Stimulated activated CD8-positive, alpha-beta memory T cell treated with anti-CD3 and anti-CD28 coated beads, Interleukin-2, amount 100 ng/mL, for 48 hours (primary cell): ENCODE measurements around the gene GLIS2.

Experiments
- DNase-seq, 2 donors: peaks; one replicate each; pipeline ENCODE4 v3.0.0-alpha.2; 2020; ENCODE audit warnings: low read depth in 2 of 2

GLIS2 gene

DNA sequence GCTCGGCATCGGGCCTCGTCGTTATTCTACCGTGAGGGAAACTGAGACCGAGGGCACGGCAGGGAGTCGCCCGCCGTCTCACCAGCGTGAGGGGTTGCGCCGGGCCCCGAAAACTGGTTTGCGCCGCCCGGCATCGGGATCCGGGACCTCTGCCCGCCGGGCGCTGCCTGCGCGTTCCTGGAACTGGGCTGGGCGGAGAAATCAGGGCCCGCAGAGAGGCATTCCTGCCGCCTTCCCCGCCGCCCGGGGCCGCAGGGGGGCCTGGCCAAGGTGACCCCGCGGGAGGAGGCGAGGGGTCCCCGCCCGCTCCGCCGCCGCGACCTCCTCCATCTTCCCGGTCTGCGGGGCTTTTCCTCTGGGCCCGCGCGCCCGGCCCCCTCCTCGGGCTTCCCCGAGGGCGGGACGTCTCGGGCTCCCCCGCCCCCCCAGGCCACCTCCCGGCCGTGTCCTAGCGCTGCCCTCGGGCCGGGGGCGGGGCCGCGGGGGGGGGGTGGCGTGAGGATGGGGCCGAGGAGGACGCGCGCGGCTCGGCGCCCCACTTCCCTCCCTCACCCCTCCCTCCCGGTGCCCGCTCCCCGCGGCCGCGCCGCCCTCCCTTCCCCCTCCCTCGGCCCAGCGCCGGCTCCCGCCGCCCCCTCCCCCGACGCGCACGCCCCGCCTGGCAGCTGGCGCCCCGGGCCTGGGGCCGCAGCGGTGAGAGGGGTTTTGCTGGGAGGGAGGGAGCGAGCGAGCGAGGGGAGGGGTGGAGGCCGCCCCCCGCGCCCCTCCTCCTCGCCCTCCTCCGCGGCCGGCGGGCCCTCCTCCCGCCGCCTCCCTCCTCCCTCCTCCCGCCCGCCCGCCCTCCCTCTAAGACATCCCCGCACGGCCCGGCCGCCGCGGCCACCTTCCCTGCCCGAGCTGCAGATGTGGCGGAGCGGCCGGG lies at the start of gene GLIS2:
TSS of gene GLIS2 (plus strand) at position 882 of the 922 bp plus-strand sequence. CDS start 16,214 bp downstream, outside the sequence.
- DNase-seq = no peak

DNA sequence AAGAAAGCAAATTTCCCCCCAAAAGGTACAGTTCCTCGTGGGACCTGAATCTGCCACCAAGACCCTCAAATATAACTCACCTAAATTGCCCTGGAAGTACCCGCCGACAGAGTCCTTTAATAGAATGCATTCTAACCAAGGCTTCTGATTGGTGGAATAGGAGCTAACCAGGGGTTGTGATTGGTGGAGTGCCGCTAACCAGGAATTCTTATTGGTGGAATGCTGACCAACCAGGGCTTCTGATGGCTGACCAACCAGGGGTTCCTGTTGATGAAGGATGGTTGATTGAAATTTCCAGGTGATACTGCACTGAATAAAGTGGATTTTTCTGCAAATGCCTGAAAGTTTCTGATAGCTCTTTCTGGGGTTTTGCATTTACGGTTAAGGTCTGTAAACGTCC lies 49.5 kb upstream of the GLIS2 start:
- no peak for DNase-seq

GRCh38 chr16:4270091-4270490 lies 45.8 kb upstream of the GLIS2 start:
- DNase-seq = no peak

DNA sequence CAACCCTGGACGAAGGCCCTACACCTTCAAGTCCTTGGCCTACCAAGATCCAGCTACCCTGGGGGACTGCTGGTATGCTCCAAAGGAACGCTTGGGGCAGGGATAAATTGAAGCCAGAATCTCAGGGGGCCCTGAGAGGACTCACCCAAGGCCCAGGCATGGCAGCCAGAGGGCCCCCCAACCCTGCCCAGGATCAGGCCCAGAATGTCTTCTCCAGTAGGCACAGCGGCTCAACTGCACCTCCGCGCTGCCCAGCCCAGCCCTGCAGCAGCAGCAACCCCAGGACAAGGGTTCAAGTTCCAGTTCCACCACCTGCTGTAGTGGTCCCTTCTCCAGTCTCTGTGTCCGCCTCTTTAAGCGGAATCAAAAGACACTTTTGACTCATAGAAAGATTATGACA lies 45.3 kb upstream of the GLIS2 start:
- no peak for DNase-seq

DNA sequence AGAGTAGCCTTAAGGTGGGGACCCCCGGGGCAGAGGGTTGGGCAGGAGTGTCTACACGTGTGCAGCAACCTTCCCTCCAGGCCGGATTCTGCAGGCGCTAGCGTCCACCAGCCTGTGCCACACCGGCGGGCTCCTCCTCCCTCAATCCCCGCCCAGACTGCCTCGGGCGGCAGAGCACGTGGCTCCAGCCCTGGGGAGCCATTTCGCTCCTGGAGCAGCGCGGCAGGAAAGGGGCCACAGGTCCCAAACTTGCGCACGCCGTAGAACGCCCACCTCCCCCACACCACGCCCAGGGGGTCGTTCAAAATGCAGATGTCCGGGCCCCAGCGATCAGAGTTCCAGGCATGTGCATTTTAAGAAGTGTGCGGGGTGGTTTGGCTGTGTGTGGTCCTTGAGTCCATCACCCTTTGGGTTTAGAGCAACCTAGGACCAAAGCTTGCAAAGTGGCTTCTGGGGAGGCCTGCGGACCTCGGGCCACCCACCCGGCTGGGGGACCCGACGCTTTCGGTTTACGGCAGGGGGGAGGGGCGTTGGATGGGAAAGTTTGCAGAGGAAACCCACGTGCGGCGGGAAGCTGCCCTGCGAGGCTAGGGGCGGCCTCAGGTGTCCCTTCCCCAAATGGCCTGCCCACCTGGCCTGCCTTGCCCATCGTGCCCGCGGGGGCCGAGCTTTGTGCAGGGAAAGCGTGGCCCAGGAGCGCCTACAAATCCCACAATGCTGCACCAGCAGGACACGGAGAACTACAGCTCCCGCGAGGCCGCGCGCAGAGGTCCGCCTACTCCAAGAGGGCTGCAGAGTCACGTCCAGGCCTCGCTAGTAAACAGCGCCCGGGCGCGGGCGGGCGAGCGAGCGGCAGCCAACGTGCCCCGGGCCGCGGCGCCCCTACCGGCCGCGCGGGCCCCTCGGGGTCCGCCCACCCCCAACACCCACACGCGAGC lies 44.4 kb upstream of the GLIS2 start:
- peak; percentile 84 for DNase-seq

- DNase-seq = peak in 1 of 2 donors; percentile 26
Observed at GRCh38 chr16:4272114-4272956, 43.5 kb upstream of the GLIS2 start.

GRCh38 chr16:4273858-4274311 lies 42.0 kb upstream of the GLIS2 start:
- DNase-seq = peak; percentile 34 to 54

DNA sequence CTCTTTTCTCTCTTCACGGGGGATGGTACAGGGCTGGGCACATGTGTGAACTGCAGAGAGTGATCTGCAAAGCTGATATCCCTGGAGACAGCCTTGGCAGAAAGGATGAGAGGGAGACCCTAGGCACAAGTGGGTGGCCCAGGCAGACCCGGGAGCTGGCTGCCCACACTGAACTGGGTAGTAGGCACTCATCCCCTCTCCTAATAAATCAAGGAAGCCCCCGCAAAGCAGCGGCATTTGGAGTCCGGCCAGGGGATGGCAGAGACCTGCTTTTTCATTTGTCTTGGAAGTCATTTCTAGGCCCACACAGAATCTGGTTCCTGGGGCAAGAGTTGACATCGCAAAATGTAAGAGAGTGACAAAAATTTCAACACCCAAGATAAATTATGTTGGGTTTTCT lies 40.0 kb upstream of the GLIS2 start:
- no peak for DNase-seq

GRCh38 chr16:4277987-4278513 lies 37.8 kb upstream of the GLIS2 start:
- DNase-seq = no peak

GRCh38 chr16:4280625-4281024 lies 35.2 kb upstream of the GLIS2 start:
- DNase-seq = no peak

GRCh38 chr16:4283441-4283840 lies 32.4 kb upstream of the GLIS2 start:
- DNase-seq = no peak

DNA sequence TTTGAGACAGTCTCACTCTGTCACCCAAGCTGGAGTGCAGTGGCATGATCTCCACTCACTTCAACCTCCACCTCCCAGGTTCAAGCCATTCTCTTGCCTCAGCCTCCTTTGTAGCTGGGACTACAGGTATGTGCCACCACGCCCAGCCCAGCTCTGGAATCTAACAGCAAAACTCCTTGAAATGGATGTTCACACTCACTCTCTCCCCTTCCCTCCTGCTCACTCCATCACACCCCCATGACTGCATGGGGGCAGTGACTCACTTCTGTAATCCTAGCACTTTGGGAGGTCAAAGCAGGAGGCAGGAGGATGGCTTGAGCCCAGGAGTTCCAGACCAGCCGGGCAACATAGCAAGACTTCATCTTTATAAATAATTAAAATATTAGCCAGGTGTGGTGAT lies 31.9 kb upstream of the GLIS2 start:
- no peak for DNase-seq

DNA sequence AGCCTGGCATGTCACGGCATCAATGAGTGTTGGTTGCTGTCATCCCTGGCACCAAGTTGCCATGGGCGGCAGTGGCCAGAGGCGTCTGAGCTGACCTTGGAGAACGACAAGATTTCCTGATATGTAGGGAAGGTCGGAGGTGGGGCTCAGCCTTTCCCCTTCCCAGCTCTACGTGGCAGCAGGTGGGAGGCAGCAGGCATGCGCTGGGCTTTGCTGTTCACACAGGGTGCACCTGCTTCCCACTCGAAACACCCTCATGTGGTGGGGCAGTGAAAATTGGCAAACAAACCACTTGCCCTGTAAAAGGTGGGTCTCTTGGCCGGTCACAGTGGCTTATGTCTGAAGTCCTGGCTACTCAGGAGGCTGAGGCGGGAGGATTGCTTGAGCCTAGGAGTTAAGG lies 30.7 kb upstream of the GLIS2 start:
- DNase-seq = no peak

DNA sequence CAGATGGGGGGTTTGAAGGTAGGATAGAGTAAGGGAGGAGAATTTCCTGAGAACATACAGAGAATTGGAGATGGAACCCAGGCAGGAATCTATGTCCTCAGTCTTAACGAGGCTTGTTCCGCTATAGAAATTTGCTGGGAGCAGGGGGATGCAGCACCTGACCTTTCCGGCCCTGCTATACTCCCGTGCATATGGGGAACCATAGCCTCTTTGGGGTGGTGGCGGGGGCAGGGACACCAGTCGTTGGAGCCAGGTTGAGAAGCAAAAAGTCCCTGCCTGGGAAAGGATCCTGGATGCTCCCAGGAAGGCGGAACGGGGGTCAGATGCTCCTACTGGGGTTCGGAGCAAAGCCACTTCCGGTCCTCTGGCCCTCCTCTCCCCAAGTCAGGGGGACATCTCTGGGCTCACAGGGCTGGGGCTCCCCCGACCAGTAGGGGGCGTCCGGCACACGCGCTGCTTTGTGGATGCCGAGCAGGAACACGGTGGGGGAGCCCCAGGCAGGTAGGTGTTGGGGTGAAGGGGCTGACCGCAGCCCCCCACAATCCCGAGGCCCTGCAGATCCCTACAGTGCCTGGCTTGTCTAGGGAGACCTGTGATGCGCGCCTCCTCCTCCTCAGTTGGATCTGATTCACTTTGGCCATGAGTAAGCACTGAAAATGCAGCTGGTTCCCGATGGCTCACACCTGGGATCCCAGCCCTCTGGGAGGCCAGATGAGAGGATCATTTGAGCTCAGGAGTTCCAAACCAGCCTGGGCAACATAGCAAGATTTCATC lies 27.5 kb upstream of the GLIS2 start:
- peak; percentile 77 to 80 for DNase-seq

- DNase-seq = no peak
Observed at GRCh38 chr16:4290236-4290830, 25.5 kb upstream of the GLIS2 start.

- DNase-seq = no peak
Observed at GRCh38 chr16:4291699-4292098, 24.2 kb upstream of the GLIS2 start.

- no peak for DNase-seq
Observed at GRCh38 chr16:4293181-4293716, 22.6 kb upstream of the GLIS2 start.

- DNase-seq = no peak
Observed at GRCh38 chr16:4293822-4294457, 21.9 kb upstream of the GLIS2 start.

DNA sequence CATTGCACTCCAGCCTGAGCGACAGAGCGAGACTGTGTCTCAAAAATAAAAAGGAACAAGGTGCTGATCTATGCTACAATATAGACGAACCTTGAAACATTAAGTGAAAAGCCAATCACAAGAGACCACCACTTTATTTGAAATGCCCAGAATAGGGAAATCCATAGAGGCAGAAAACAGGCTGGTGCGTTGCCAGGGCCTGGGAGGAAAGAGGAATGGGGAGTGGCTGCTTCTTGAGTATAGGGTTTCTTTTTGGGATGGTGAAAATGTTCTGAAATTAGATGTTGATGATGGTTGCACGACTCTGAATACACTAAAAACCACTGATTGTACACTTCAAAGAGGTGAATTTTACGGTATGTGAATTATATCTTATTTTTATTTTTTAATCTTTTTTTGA lies 20.3 kb upstream of the GLIS2 start:
- DNase-seq = no peak
